Upper lobe of left lung (tissue), 4 donors: Measurements from ENCODE around the gene NAB2.

Experiments used
- EP300 ChIP-seq, 4 donors: sonication (generic); formaldehyde crosslinking; IDR thresholded peaks; one replicate each; pipeline ENCODE4 v1.5.1; 2017; ENCODE audit warnings: antibody characterized with exemption in 4 of 4, control low read depth in 2 of 4
- POLR2A ChIP-seq, 4 donors: fragments of 450-650 bp; IDR thresholded peaks; one replicate each; pipeline ENCODE4 v1.5.1; 2016 to 2017; ENCODE audit warnings: antibody characterized with exemption in 4 of 4, mild to moderate bottlenecking in 2 of 4
- TF ChIP-seq, protein P1 (sequence below), 6 experiments: fragments of 450-650 bp in 4 of 6; fragments of 200-600 bp in 2 of 6; sonication (generic) in 2 of 6; IDR thresholded peaks; one replicate each; pipeline ENCODE4 v1.5.1; 2016 to 2019; ENCODE audit warnings: antibody characterized with exemption in 6 of 6

DNA sequence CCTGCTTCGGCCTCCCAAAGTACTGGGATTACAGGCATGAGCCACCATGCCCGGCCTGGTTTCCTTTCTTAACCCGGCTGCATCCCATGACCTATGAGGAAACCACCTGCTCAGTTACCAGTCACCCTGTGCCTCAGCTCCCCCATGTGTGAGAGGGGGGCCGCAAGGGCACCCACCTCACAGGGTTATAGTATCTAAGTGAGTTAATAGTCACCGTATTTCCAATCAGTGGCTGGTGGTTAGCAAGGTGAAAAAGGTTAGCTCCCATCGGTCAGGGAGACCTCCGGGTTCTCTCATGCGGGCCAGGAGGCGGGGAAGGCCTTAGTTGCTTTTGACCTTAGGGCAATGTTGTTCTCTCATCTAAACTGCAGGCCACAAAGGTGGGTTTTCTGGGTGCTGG lies 46.0 kb downstream of the NAB2 start:
- no peak for TF ChIP-seq EP300 (IDR thresholded peaks at IDR 0.05)
- TF ChIP-seq, protein P1, sequence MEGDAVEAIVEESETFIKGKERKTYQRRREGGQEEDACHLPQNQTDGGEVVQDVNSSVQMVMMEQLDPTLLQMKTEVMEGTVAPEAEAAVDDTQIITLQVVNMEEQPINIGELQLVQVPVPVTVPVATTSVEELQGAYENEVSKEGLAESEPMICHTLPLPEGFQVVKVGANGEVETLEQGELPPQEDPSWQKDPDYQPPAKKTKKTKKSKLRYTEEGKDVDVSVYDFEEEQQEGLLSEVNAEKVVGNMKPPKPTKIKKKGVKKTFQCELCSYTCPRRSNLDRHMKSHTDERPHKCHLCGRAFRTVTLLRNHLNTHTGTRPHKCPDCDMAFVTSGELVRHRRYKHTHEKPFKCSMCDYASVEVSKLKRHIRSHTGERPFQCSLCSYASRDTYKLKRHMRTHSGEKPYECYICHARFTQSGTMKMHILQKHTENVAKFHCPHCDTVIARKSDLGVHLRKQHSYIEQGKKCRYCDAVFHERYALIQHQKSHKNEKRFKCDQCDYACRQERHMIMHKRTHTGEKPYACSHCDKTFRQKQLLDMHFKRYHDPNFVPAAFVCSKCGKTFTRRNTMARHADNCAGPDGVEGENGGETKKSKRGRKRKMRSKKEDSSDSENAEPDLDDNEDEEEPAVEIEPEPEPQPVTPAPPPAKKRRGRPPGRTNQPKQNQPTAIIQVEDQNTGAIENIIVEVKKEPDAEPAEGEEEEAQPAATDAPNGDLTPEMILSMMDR (IDR thresholded peaks at IDR 0.05), result no peak
- no peak for TF ChIP-seq POLR2A (IDR thresholded peaks at IDR 0.05)
